ENCODE results near the gene TMSB4X.

The TMSB4X gene

DNA sequence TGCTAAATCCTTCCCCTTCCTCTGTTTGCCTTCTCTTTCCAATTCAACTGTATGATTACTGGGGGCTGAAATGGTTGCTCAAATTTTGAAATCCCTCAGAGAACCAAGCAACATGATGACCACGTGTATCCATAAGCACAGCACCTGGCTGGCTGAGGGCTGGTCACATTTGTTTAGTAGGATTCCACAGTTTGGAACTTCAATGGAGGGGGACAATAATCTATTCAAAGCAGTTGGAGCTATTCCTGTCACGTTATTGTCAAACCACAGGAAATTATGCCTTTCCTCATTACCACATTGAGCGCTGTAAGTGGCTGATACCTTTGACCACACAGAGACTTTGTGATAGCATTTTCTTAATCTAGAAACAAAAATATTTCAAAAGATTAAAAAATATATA is 7.0 kb downstream of the TMSB4X start:
- TF ChIP-seq Cebpa-rat (IDR thresholded peaks at IDR 0.05): no peak
- H3K27ac ChIP-seq: peak overlapping the region; percentile 52
- H3K4me3 ChIP-seq: no peak overlapping the region
- H3K9ac ChIP-seq: no peak overlapping the region
- peaks cover 16% of the 10 kb centered on the region for H3K9me3 ChIP-seq
- peaks cover 78% of the 10 kb centered on the region for H3K4me1 ChIP-seq
- peak overlapping the region; percentile 79 for H3K4me2 ChIP-seq
- H3K36me3 ChIP-seq: peaks cover 5% of the 10 kb centered on the region; the same call in 1 of the 2 replicates
- H3K27me3 ChIP-seq: no peaks in the 10 kb centered on the region
- H4K20me1 ChIP-seq: peaks cover 8% of the 10 kb centered on the region; the same call in 1 of the 2 replicates

DNA sequence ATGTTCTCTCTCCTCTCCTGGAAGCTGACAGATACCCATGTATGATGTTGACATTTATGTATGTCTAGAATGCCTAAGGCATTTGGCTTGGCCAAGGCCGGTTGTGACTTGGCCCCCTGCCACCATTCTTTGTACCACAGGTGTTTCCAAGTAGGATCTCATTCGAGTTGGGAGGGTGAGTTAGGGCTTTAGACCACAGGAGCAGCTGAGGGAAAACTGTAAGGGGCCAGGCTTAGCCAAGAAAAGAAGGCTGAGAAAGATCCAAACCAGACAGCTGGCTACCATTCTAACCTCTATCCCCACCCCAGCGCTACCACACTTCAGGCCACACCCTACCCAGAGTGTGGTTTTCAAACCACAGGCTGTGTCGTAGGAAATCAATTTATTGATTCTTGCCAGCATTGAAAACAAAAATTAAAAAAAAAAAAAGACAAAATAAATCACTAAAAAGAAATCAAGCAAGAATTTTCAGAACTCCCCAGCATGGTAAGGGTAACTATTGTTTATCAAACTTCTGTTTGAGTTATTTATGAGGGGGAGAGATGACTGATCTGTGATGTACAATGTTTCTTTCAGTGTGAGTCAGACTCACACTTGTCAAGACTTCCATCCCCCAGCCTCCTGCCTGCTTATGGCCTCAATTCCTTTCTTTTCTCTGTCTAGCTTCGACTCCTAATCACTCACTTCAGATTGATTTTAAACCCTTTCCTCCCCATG is 9.9 kb downstream of the TMSB4X start:
- H3K9ac ChIP-seq: no peak overlapping the region
- H3K27me3 ChIP-seq: no peaks in the 10 kb centered on the region
- no peak for TF ChIP-seq Cebpa-rat (IDR thresholded peaks at IDR 0.05)
- H4K20me1 ChIP-seq: no peaks in the 10 kb centered on the region
- peaks cover 67% of the 10 kb centered on the region for H3K4me1 ChIP-seq
- no peak overlapping the region for H3K4me3 ChIP-seq
- peak overlapping the region; percentile 19; the same call in 1 of the 2 replicates for H3K27ac ChIP-seq
- peaks cover 24% of the 10 kb centered on the region for H3K9me3 ChIP-seq
- peak overlapping the region; percentile 61 for H3K4me2 ChIP-seq
- no peaks in the 10 kb centered on the region for H3K36me3 ChIP-seq

DNA sequence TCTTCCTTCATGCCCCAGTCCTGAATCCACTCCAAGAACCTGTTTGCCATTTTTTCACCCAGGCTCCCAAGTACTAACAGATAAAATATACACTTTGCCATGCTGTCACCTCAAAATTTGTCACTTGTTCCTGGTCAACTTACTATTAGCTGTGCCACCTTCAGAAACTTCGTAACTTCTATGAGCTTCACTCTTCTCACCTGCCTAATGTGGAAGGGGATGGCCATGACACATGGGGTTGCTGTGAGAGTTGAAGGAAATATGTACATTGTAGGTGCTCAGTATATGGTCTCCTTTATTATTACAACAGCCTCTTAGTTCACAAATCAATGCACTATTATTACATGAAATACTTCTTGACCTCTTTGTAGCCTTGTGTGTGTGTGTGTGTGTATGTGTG is 10.4 kb downstream of the TMSB4X start:
- Histone ChIP-seq H3K4me2 (peak overlapping the region; percentile 61), H3K36me3 (no peaks in the 10 kb centered on the region), H3K27me3 (no peaks in the 10 kb centered on the region), H3K27ac (peak overlapping the region; percentile 19; the same call in 1 of the 2 replicates), H3K9me3 (peaks cover 24% of the 10 kb centered on the region), H3K4me1 (peaks cover 67% of the 10 kb centered on the region), H4K20me1 (no peaks in the 10 kb centered on the region), H3K9ac (no peak overlapping the region), H3K4me3 (no peak overlapping the region)
- no peak for TF ChIP-seq Cebpa-rat (IDR thresholded peaks at IDR 0.05)

DNA sequence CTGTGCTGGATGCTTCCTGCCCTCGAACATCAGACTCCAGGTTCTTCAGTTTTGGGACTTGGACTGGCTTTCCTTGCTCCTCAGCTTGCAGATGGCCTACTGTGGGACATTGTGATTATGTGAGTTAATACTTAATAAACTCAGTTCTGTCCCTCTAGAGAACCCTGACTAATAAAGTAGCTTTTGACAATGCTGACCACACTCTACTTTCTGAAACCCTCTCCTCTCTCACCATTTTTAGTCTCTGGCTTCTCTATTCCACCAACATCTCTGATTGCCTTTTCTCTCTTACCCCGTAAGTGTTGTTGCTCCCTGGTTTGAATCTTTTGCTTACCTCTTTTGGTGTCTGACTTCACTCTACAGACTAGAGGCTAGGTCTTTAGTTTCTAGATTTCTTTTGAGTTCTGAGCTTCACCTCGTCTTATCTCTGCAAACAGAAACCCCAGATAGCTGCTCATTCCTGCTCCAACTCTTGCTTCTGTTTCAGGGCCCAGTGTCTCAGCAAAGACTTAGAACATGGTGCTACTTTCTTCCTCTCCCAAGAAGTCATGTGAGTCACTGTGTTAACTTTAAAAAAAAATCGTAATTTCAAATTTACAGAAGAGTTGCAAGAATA is 11.4 kb downstream of the TMSB4X start:
- H3K9ac ChIP-seq: no peak overlapping the region
- H4K20me1 ChIP-seq: no peaks in the 10 kb centered on the region
- no peak overlapping the region for H3K4me2 ChIP-seq
- H3K4me3 ChIP-seq: no peak overlapping the region
- no peaks in the 10 kb centered on the region for H3K36me3 ChIP-seq
- no peak for TF ChIP-seq Cebpa-rat (IDR thresholded peaks at IDR 0.05)
- peaks cover 29% of the 10 kb centered on the region for H3K9me3 ChIP-seq
- H3K27me3 ChIP-seq: no peaks in the 10 kb centered on the region
- H3K4me1 ChIP-seq: peaks cover 59% of the 10 kb centered on the region
- H3K27ac ChIP-seq: no peak overlapping the region

DNA sequence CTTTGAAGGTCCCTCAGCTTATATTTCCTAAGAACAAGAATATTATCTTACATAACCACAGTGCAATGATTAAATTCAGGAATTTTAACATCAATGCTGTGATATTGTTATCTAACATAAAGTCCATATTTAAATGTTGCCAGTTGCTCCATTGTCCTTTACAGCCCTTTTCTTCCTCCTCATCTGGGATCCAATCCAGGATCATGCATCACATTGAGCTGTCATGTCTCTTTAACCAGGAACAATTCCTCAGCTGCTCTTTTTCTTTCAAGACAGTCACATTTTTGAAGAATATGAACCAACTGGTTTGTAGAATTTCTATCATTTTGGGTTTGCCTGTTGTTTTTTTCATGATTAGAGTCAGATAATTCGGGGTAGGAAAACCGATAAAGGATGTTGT is 12.0 kb downstream of the TMSB4X start:
- Histone ChIP-seq H3K36me3 (no peaks in the 10 kb centered on the region), H3K27ac (no peak overlapping the region), H3K4me3 (no peak overlapping the region), H3K9ac (no peak overlapping the region), H3K4me1 (peaks cover 53% of the 10 kb centered on the region), H3K9me3 (peaks cover 31% of the 10 kb centered on the region), H3K27me3 (no peaks in the 10 kb centered on the region), H3K4me2 (no peak overlapping the region), H4K20me1 (no peaks in the 10 kb centered on the region)
- no peak for TF ChIP-seq Cebpa-rat (IDR thresholded peaks at IDR 0.05)

DNA sequence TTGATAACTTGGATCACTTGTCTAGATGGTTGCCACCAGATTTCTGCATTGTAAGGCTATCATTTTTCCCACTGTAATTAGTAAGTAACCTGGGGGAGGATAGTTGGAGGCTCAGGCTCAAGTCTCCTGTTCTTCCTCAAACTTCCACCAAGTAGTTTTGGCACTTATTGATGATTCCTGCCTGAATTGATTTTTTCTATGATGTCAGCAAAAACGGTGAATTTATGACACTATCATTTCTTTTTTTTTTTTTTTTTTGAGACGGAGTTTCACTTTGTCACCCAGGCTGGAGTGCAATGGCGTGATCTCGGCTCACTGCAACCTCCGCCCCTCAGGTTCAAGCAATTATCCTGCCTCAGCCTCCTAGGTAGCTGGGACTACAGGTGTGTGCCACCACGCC is 12.4 kb downstream of the TMSB4X start:
- H4K20me1 ChIP-seq: no peaks in the 10 kb centered on the region
- peaks cover 31% of the 10 kb centered on the region for H3K9me3 ChIP-seq
- H3K4me3 ChIP-seq: no peak overlapping the region
- no peak overlapping the region for H3K27ac ChIP-seq
- no peak overlapping the region for H3K9ac ChIP-seq
- no peak overlapping the region for H3K4me2 ChIP-seq
- no peaks in the 10 kb centered on the region for H3K27me3 ChIP-seq
- peaks cover 49% of the 10 kb centered on the region for H3K4me1 ChIP-seq
- H3K36me3 ChIP-seq: no peaks in the 10 kb centered on the region
- no peak for TF ChIP-seq Cebpa-rat (IDR thresholded peaks at IDR 0.05)

DNA sequence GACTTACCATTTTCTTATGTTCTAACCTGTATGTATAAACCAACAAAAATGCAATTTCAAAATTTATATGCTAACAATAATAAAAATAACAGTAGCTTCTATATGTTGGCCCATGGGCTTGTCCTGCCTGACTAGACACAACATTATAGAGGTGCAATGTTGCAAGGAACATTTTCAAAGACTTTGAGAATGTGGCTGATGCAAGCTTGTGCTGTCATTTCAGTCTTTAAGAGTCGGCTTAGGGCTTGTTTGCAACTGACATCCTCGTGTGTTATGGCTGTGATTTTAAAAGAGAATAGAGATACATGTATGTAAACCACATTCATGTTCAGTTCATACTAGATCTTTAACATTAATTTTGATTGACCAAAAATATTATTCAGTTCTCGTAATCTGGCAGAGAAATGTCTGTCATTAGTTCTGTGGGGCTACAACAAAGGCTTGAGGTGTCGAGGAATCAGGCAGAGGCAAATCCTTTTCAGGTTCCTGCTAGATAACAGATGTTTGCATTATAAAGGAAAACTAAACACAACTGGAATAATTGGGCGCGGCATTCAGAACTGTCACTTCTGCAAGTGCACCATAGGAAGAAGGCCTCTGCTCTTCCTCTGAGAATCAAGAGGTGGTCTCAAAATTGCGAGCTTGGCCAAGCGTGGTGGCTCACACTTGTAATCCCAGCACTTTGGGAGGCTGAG is 13.1 kb downstream of the TMSB4X start:
- peaks cover 31% of the 10 kb centered on the region for H3K9me3 ChIP-seq
- H3K4me2 ChIP-seq: no peak overlapping the region
- no peak overlapping the region for H3K27ac ChIP-seq
- no peak for TF ChIP-seq Cebpa-rat (IDR thresholded peaks at IDR 0.05)
- H4K20me1 ChIP-seq: no peaks in the 10 kb centered on the region
- no peaks in the 10 kb centered on the region for H3K36me3 ChIP-seq
- H3K27me3 ChIP-seq: no peaks in the 10 kb centered on the region
- peaks cover 42% of the 10 kb centered on the region for H3K4me1 ChIP-seq
- H3K4me3 ChIP-seq: no peak overlapping the region
- H3K9ac ChIP-seq: no peak overlapping the region

DNA sequence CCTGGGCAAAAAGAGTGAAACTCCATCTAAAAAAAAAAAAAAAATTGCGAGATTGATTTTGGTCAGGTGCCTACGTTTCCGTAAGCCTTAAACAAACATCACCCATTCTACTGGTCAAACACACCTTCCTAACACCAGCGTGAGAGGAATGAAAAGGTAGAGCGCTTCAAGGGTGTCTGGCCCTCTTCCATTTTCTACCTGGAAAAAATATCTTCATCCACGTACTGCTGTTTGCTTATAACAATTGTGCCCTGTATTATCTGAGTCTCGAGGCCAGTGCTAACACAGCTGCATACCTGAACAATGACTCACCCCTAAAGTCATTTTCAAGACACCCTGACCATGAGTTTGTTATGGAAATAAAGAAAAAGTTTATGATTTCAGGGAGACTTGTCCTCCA is 13.9 kb downstream of the TMSB4X start:
- TF ChIP-seq Cebpa-rat (IDR thresholded peaks at IDR 0.05): no peak
- Histone ChIP-seq H3K4me2 (no peak overlapping the region), H4K20me1 (no peaks in the 10 kb centered on the region), H3K27ac (no peak overlapping the region), H3K4me1 (peaks cover 34% of the 10 kb centered on the region), H3K4me3 (no peak overlapping the region), H3K9ac (no peak overlapping the region), H3K36me3 (no peaks in the 10 kb centered on the region), H3K9me3 (peaks cover 31% of the 10 kb centered on the region), H3K27me3 (no peaks in the 10 kb centered on the region)

DNA sequence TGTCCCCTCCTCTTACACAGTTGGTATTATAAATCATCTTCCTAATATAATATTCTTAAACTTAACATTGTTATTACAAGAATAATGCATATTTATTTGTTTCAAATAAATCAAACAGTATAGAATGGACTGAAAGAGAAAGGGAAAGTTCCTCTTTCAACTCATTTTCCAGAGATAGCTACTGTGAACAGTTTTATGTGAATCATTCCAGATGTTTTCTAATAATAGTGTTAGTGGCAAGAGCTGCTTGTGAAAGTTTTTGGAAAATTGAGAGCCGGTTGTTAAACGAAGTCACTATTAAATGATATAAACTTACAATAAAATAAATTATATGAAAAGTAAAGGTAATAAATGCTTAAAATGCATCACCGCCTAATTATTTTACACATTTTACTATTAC is 14.6 kb downstream of the TMSB4X start:
- no peak overlapping the region for H3K4me2 ChIP-seq
- TF ChIP-seq Cebpa-rat (IDR thresholded peaks at IDR 0.05): no peak
- H3K36me3 ChIP-seq: no peaks in the 10 kb centered on the region

DNA sequence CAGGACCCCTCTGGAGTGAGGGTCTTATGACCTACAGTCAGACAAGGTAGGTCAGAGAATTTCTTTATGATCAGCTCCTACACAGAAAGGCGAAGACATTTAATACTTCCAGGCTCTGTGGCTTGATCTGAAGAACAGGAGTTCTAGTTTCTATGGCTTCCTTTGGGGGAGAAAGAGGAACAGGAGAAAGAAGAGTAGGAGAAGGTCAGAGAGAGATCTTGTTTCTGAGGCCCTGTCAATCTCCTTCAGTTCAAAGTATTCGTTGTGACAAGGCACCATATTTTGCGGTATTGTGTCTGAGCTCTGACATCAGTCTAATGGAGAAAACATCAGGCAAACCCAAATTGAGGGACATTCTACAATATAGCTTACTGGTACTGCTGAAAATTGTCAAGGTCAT is 16.7 kb downstream of the TMSB4X start:
- no peak for TF ChIP-seq Cebpa-rat (IDR thresholded peaks at IDR 0.05)
- Histone ChIP-seq H3K4me1 (peaks cover 27% of the 10 kb centered on the region), H3K27ac (no peak overlapping the region)

More for the DNA sequence above, 14.6 kb downstream of the TMSB4X start:
- H4K20me1 ChIP-seq: no peaks in the 10 kb centered on the region
- H3K4me3 ChIP-seq: no peak overlapping the region
- peaks cover 31% of the 10 kb centered on the region for H3K9me3 ChIP-seq
- no peak overlapping the region for H3K9ac ChIP-seq
- peaks cover 28% of the 10 kb centered on the region for H3K4me1 ChIP-seq
- H3K27me3 ChIP-seq: no peaks in the 10 kb centered on the region
- no peak overlapping the region for H3K27ac ChIP-seq

More for the DNA sequence above, 16.7 kb downstream of the TMSB4X start:
- Histone ChIP-seq H3K4me3 (no peak overlapping the region), H3K4me2 (no peak overlapping the region), H3K9ac (no peak overlapping the region), H3K9me3 (peaks cover 23% of the 10 kb centered on the region), H4K20me1 (no peaks in the 10 kb centered on the region), H3K36me3 (no peaks in the 10 kb centered on the region), H3K27me3 (no peaks in the 10 kb centered on the region)

Data from BLaER1 (cell line).